Suprapubic skin (tissue), 3 donors: Measurements from ENCODE around the gene PRKCZ.

ENCODE experiments used
- CTCF ChIP-seq, 2 donors: fragments of 200-600 bp in 1 of 2; fragments of 450-650 bp in 1 of 2; sonication (generic) in 1 of 2; IDR thresholded peaks; one replicate each; pipeline ENCODE4 v1.5.1; 2016 to 2019; ENCODE audit warnings: antibody characterized with exemption in 2 of 2, mild to moderate bottlenecking in 1 of 2, moderate library complexity in 1 of 2
- POLR2A ChIP-seq, 2 donors: fragments of 450-650 bp; IDR thresholded peaks; one replicate each; pipeline ENCODE4 v1.6.1; 2017; ENCODE audit warnings: antibody characterized with exemption in 2 of 2, mild to moderate bottlenecking in 2 of 2, moderate library complexity in 2 of 2

GRCh38 chr1:2025491-2025981, 24.7 kb upstream of the PRKCZ start:
- TF ChIP-seq CTCF (IDR thresholded peaks at IDR 0.05) (no peak), POLR2A (IDR thresholded peaks at IDR 0.05) (no peak)
